AG10803 (cell line): Measurements from ENCODE around the gene TCTN2.

Experiments used
- DNase-seq: peaks from one replicate; pipeline ENCODE4 v3.0.0; 2010; ENCODE audit warnings: low read depth
- H3K4me3 ChIP-seq: 2 replicates; pipeline ENCODE4 v1.5.1; 2011; ENCODE audit warnings: mild to moderate bottlenecking, low read length, control low read depth
- CTCF ChIP-seq: conservative IDR thresholded peaks from 2 replicates; pipeline ENCODE4 v1.5.1; 2011; ENCODE audit warnings: mild to moderate bottlenecking, low read length, control low read depth, inconsistent platforms

TCTN2 gene

GRCh38 chr12:123734268-123734667 lies 63.4 kb downstream of the TCTN2 start:
- no peak overlapping the region for H3K4me3 ChIP-seq
- TF ChIP-seq CTCF = no peak
- DNase-seq = no peak

- no peak for TF ChIP-seq CTCF
- no peak for DNase-seq
- no peak overlapping the region for H3K4me3 ChIP-seq
These were observed 71.1 kb downstream of the TCTN2 start for GRCh38 chr12:123741937-123742572.

GRCh38 chr12:123743002-123743401 lies 72.1 kb downstream of the TCTN2 start:
- DNase-seq = no peak
- H3K4me3 ChIP-seq = no peak overlapping the region
- no peak for TF ChIP-seq CTCF

- no peak overlapping the region for H3K4me3 ChIP-seq
- DNase-seq = no peak
- TF ChIP-seq CTCF = no peak; the same call in 1 of the 2 replicates
These were observed 73.9 kb downstream of the TCTN2 start for GRCh38 chr12:123744836-123745235.

GRCh38 chr12:123747309-123747708 lies 76.4 kb downstream of the TCTN2 start:
- TF ChIP-seq CTCF = no peak
- no peak overlapping the region for H3K4me3 ChIP-seq
- DNase-seq = no peak

- TF ChIP-seq CTCF = no peak
- H3K4me3 ChIP-seq = no peak overlapping the region
- no peak for DNase-seq
These were observed 77.2 kb downstream of the TCTN2 start for GRCh38 chr12:123748161-123748560.

GRCh38 chr12:123748661-123749060 lies 77.7 kb downstream of the TCTN2 start:
- H3K4me3 ChIP-seq = no peak overlapping the region
- DNase-seq = no peak
- TF ChIP-seq CTCF = no peak
